OCI-LY7 (cell line): ENCODE measurements around the gene AMPH. TPM values are rescaled to one million over a fixed set of nuclear protein-coding genes. Genes with fewer than 3 reads are reported as not detected.

Experiments used
- BruUV-seq: library from RNA; stranded (reverse); fragments of 400-500 nt; replicated peaks from 2 replicates; lab custom pipeline; 2021; lab: Mats Ljungman, UMichigan
- CTCF ChIA-PET: fragments of 300-600 bp; sonication (Branson Sonifier 250); formaldehyde crosslinking; loops from one replicate; lab custom pipeline; 2022; ENCODE audit warnings: antibody characterized with exemption; ENCODE audit not compliant: unreplicated experiment; lab: Charles Lee
- POLR2A ChIA-PET: fragments of 300-600 bp; sonication (Branson Sonifier 250); formaldehyde crosslinking; loops from one replicate; lab custom pipeline; 2022; ENCODE audit warnings: antibody characterized with exemption; lab: Charles Lee
- DNase-seq: peaks from one replicate; pipeline ENCODE4 v3.0.0-alpha.2; 2015; ENCODE audit warnings: low spot score
- H2AFZ ChIP-seq: fragments of 200-600 bp; sonication (generic), shearing (Covaris generic); 2 replicates; pipeline ENCODE4 v1.6.1; 2014; ENCODE audit warnings: mild to moderate bottlenecking, antibody characterized with exemption, low read length, moderate library complexity
- H3K27ac ChIP-seq: fragments of 200-600 bp; sonication (generic); 2 replicates; pipeline ENCODE4 v1.5.1; 2014; ENCODE audit warnings: mixed run types, low read depth, mild to moderate bottlenecking, moderate library complexity, low read length, inconsistent platforms; ENCODE audit not compliant: poor library complexity, severe bottlenecking
- H3K36me3 ChIP-seq: fragments of 200-600 bp; sonication (generic); 2 replicates; pipeline ENCODE4 v1.6.1; 2014; ENCODE audit warnings: mild to moderate bottlenecking, antibody characterized with exemption, low read length, moderate library complexity, mixed read lengths; ENCODE audit not compliant: insufficient read depth
- H3K4me1 ChIP-seq: fragments of 200-600 bp; sonication (generic); 2 replicates; pipeline ENCODE4 v1.5.1; 2014; ENCODE audit warnings: mild to moderate bottlenecking, low read length; ENCODE audit not compliant: insufficient read depth, poor library complexity, severe bottlenecking
- H3K4me2 ChIP-seq: fragments of 200-600 bp; sonication (generic); 2 replicates; pipeline ENCODE4 v1.6.1; 2014; ENCODE audit warnings: mild to moderate bottlenecking, low read length
- H3K4me3 ChIP-seq: fragments of 200-600 bp; sonication (generic); 2 replicates; pipeline ENCODE4 v1.5.1; 2014; ENCODE audit warnings: mild to moderate bottlenecking, low read depth, low read length; ENCODE audit not compliant: poor library complexity, severe bottlenecking
- H3K79me2 ChIP-seq: fragments of 200-600 bp; sonication (generic); 2 replicates; pipeline ENCODE4 v1.6.1; 2016; ENCODE audit warnings: low read depth, mild to moderate bottlenecking, low read length, moderate library complexity, mixed read lengths; ENCODE audit not compliant: insufficient read depth
- H3K9me2 ChIP-seq: fragments of 200-600 bp; sonication (generic); 2 replicates; pipeline ENCODE4 v1.6.1; 2016; ENCODE audit warnings: mild to moderate bottlenecking, low read length, mixed read lengths; ENCODE audit not compliant: insufficient read depth
- H3K9me3 ChIP-seq: fragments of 200-600 bp; sonication (generic); 2 replicates; pipeline ENCODE4 v1.6.1; 2014; ENCODE audit warnings: mild to moderate bottlenecking, mixed run types, low read length, mixed read lengths
- H4K20me1 ChIP-seq: fragments of 200-600 bp; sonication (generic); 2 replicates; pipeline ENCODE4 v1.6.1; 2014; ENCODE audit warnings: mild to moderate bottlenecking, antibody characterized with exemption, low read length, moderate library complexity, mixed read lengths; ENCODE audit not compliant: insufficient read depth
- EZH2phosphoT487 ChIP-seq: fragments of 200-600 bp; sonication (generic); IDR thresholded peaks from 2 replicates; pipeline ENCODE4 v1.6.1; 2018; ENCODE audit warnings: low read depth, borderline replicate concordance, mild to moderate bottlenecking, mixed run types, antibody characterized with exemption, low read length, moderate library complexity, mixed read lengths
- intact Hi-C: fragments of 100-400 bp; cut with micrococcal nuclease; formaldehyde crosslinking; loops from one replicate; pipeline ENCODE4 v1.10.0; 2022; ENCODE audit not compliant: unreplicated experiment
- total RNA-seq, 2 experiments: library from RNA; depleted of rRNA in 1 of 2; stranded (reverse); fragments of >200 nt in 1 of 2; shearing (Covaris generic) in 1 of 2; gene quantifications; 2 replicates each; pipeline ENCODE4 v1.2.3, GENCODE V29; 2014 to 2022
- TF ChIP-seq, protein P1 (sequence below): fragments of 200-600 bp; sonication (generic); conservative IDR thresholded peaks from 2 replicates; pipeline ENCODE4 v1.5.1; 2014; ENCODE audit warnings: mild to moderate bottlenecking, antibody characterized with exemption, low read length, moderate library complexity, mixed read lengths

The AMPH gene
- total RNA-seq, 2 experiments from 2014 or later: not detected

DNA sequence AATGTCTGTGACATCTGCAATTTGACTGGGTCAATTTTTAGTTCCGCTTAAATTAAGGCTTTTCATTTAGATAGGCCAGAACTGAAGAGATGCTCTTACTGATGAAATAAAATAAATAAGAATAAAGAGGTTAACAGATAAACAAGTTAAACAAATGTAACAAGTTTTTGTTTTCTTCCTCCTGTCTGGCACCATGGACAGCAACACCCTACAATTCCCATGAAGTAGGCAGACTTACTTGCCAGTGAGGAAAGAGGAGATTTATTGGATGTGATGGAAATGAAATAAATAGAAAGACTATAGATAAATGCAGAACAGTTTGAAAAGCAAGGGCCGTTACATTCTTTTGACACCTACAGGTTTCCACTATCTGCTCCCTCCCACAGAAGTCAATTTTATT, 118.5 kb downstream of the AMPH start:
- TF ChIP-seq, protein P1, sequence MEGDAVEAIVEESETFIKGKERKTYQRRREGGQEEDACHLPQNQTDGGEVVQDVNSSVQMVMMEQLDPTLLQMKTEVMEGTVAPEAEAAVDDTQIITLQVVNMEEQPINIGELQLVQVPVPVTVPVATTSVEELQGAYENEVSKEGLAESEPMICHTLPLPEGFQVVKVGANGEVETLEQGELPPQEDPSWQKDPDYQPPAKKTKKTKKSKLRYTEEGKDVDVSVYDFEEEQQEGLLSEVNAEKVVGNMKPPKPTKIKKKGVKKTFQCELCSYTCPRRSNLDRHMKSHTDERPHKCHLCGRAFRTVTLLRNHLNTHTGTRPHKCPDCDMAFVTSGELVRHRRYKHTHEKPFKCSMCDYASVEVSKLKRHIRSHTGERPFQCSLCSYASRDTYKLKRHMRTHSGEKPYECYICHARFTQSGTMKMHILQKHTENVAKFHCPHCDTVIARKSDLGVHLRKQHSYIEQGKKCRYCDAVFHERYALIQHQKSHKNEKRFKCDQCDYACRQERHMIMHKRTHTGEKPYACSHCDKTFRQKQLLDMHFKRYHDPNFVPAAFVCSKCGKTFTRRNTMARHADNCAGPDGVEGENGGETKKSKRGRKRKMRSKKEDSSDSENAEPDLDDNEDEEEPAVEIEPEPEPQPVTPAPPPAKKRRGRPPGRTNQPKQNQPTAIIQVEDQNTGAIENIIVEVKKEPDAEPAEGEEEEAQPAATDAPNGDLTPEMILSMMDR: no peak
- no peak for TF ChIP-seq EZH2phosphoT487
- Histone ChIP-seq H3K4me3 (no peak overlapping the region), H3K4me2 (no peak overlapping the region), H3K9me2 (no peaks in the 10 kb centered on the region), H3K79me2 (no peaks in the 10 kb centered on the region), H3K27ac (no peak overlapping the region), H3K4me1 (no peaks in the 10 kb centered on the region), H3K36me3 (no peaks in the 10 kb centered on the region), H2AFZ (no peak overlapping the region), H3K9me3 (no peaks in the 10 kb centered on the region), H4K20me1 (no peaks in the 10 kb centered on the region)
- no TSS peak for BruUV-seq
- intact Hi-C loops: no loop called here
- no peak for DNase-seq
- CTCF ChIA-PET: no interaction called here
- POLR2A ChIA-PET: interaction anchor here (0.8 kb wide), 1 partner anchor 43 kb away, joined by 5 read pairs; no protein-coding TSS in a partner anchor

DNA sequence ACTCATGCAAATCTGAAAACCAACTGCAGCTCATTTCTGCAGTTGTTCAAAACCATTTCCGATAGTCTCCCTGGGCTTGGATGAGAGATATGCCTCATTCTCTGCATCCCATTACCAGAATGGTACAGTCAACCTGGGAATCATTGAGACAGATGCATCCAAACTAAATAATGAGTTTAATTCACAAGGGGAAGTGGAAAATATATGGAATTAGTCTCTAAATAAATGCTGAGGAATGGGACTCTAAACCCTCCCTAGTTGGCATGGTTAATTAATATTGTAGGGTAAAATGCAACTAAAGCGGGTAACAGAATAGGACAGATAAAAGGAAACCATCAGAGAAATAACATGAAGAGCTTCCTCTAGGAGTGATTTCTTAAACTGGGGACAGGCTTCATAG, 118.9 kb downstream of the AMPH start:
- H3K4me2 ChIP-seq: no peak overlapping the region
- BruUV-seq: no TSS peak
- no peaks in the 10 kb centered on the region for H3K36me3 ChIP-seq
- H3K4me1 ChIP-seq: no peaks in the 10 kb centered on the region
- no peak overlapping the region for H2AFZ ChIP-seq
- ChIA-PET POLR2A (interaction anchor here (0.7 kb wide), 1 partner anchor 74 kb away, joined by 3 read pairs; no protein-coding TSS in a partner anchor), CTCF (no interaction called here)
- DNase-seq: no peak
- no peaks in the 10 kb centered on the region for H3K9me3 ChIP-seq
- no peaks in the 10 kb centered on the region for H3K9me2 ChIP-seq
- no peak overlapping the region for H3K4me3 ChIP-seq
- intact Hi-C loops: no loop called here
- H3K27ac ChIP-seq: no peak overlapping the region
- H4K20me1 ChIP-seq: no peaks in the 10 kb centered on the region
- no peaks in the 10 kb centered on the region for H3K79me2 ChIP-seq
- no peak for TF ChIP-seq EZH2phosphoT487
- TF ChIP-seq, protein P1: no peak

DNA sequence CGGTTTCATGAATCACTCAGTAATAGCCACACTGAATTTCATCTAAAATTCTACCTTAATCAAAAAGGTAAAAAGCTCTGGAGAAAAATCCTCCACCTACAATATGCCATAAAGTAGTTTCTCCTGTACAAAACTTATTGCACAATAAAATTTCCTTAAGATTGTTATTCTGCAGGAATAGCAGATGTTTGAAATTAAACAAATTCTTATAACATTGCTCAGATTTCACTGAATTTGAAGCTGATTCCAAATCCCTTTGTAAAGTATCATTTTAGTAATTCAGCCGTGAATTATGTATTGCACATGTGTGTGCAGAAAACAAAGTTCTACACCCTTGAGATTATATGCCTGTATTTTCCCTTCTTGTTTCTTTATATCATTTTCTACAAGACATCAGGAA, 123.8 kb downstream of the AMPH start:
- Histone ChIP-seq H3K36me3 (no peaks in the 10 kb centered on the region), H3K79me2 (no peaks in the 10 kb centered on the region), H3K4me2 (no peak overlapping the region), H2AFZ (no peak overlapping the region), H4K20me1 (no peaks in the 10 kb centered on the region), H3K9me2 (no peaks in the 10 kb centered on the region), H3K9me3 (no peaks in the 10 kb centered on the region), H3K4me1 (no peaks in the 10 kb centered on the region), H3K4me3 (no peak overlapping the region), H3K27ac (no peak overlapping the region)
- TF ChIP-seq, protein P1: no peak
- no peak for TF ChIP-seq EZH2phosphoT487
- no TSS peak for BruUV-seq
- DNase-seq: no peak
- intact Hi-C loops: no loop called here
- ChIA-PET CTCF (no interaction called here), POLR2A (no interaction called here)
